Upper lobe of right lung (tissue), 1 donor: ENCODE measurements around the gene DUSP5. TPM values are rescaled to one million over a fixed set of nuclear protein-coding genes. Genes with fewer than 3 reads are reported as not detected.

Experiments
- ATAC-seq: fragments of 200-7000 bp; cut with Tn5 transposase; one replicate; pipeline ENCODE4 v1.9.1; 2020; ENCODE audit warnings: mild to moderate bottlenecking, moderate library complexity
- DNase-seq: peaks from one replicate; pipeline ENCODE4 v3.0.0-alpha.2; 2020
- H3K27ac ChIP-seq: fragments of 200-600 bp; one replicate; pipeline ENCODE4 v1.8.0; 2022
- H3K27me3 ChIP-seq: fragments of 200-600 bp; one replicate; pipeline ENCODE4 v1.8.0; 2022; ENCODE audit warnings: mild to moderate bottlenecking
- H3K36me3 ChIP-seq: fragments of 200-600 bp; one replicate; pipeline ENCODE4 v1.8.0; 2022
- H3K4me1 ChIP-seq: fragments of 200-600 bp; one replicate; pipeline ENCODE4 v1.8.0; 2022
- H3K4me3 ChIP-seq: fragments of 200-600 bp; one replicate; pipeline ENCODE4 v1.8.0; 2022; ENCODE audit warnings: mild to moderate bottlenecking
- H3K9me3 ChIP-seq: fragments of 200-600 bp; one replicate; pipeline ENCODE4 v1.8.0; 2022
- intact Hi-C: fragments of 100-400 bp; cut with DNase I; formaldehyde crosslinking; loops from one replicate; pipeline ENCODE4 v1.11.0; 2022
- long read RNA-seq: library from polyadenylated mRNA; unstranded; transcript quantifications from one replicate; pipeline ENCODE4 v2.0.0, GENCODE V29; 2021
- total RNA-seq: library from RNA; stranded (reverse); fragmentation: NEBNext Ultra II Directional; extraction: Animal tissue kit (Norgen Biotek cat#: 25700); gene quantifications from one replicate; pipeline ENCODE4 v1.2.1, GENCODE V29; 2021
- TF ChIP-seq, protein P1 (sequence below): fragments of 200-600 bp; IDR thresholded peaks from one replicate; pipeline ENCODE4 v1.8.0; 2022; ENCODE audit warnings: antibody characterized with exemption
- donor health status: DM: no; HTN: yes; CAD: no; lungs with severe emphysema.

The DUSP5 gene
- total RNA-seq: 24.0 TPM
- long read RNA-seq, transcript DUSP5-201 (4 exons, 2,557 nt): major isoform, 52 of 56 reads
- long read RNA-seq, partial matches to known transcripts: 2 of 56 reads
- long read RNA-seq, other reads (novel, unspliced or antisense): 2 of 56 reads

DNA sequence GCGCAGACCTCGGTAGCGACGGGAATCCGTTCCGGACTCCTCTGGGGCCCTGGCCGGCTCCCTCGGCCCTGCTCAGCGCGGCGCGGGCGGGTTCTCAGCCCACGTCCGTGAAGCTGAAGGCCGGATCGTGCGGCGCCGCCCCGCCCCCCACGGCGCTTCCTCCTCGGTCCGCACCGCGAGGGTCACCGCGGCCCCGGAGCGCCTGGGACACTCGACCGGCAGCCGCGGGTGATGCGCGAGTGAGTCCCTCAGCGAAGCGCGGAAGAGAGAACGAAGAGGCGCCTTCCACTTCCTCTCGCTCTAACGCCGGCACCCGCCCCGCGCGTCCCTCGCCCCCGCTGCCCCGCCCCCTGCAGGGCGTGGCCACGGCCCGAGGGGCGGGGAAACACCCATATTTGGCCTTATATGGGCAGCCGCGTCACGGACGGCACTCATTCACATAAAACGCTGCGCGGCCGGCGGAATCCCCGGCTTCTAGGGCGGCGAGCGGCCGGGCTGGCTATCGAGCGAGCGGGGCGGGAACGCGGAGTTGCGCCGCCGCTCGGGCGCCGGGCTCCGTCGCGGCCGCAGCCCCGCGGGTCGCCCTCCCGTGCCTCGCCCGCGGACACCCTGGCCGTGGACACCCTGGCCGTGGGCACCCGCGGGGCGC lies at the start of gene DUSP5:
DUSP5 (plus strand) TSS at position 470 of the 649 bp plus-strand sequence. CDS start 215 bp downstream, outside the sequence.
- Histone ChIP-seq H3K36me3 (no peaks in the 10 kb centered on the region), H3K27me3 (no peaks in the 10 kb centered on the region), H3K4me3 (peak within 1 kb of the TSS; percentile 88), H3K4me1 (peaks cover 52% of the 10 kb centered on the region), H3K27ac (peak within 1 kb of the TSS; percentile 86), H3K9me3 (no peaks in the 10 kb centered on the region)
- peak; percentile 95 for ATAC-seq
- intact Hi-C loops: no loop called here
- DNase-seq: peak; percentile 96
- TF ChIP-seq, protein P1, sequence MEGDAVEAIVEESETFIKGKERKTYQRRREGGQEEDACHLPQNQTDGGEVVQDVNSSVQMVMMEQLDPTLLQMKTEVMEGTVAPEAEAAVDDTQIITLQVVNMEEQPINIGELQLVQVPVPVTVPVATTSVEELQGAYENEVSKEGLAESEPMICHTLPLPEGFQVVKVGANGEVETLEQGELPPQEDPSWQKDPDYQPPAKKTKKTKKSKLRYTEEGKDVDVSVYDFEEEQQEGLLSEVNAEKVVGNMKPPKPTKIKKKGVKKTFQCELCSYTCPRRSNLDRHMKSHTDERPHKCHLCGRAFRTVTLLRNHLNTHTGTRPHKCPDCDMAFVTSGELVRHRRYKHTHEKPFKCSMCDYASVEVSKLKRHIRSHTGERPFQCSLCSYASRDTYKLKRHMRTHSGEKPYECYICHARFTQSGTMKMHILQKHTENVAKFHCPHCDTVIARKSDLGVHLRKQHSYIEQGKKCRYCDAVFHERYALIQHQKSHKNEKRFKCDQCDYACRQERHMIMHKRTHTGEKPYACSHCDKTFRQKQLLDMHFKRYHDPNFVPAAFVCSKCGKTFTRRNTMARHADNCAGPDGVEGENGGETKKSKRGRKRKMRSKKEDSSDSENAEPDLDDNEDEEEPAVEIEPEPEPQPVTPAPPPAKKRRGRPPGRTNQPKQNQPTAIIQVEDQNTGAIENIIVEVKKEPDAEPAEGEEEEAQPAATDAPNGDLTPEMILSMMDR: no peak

DNA sequence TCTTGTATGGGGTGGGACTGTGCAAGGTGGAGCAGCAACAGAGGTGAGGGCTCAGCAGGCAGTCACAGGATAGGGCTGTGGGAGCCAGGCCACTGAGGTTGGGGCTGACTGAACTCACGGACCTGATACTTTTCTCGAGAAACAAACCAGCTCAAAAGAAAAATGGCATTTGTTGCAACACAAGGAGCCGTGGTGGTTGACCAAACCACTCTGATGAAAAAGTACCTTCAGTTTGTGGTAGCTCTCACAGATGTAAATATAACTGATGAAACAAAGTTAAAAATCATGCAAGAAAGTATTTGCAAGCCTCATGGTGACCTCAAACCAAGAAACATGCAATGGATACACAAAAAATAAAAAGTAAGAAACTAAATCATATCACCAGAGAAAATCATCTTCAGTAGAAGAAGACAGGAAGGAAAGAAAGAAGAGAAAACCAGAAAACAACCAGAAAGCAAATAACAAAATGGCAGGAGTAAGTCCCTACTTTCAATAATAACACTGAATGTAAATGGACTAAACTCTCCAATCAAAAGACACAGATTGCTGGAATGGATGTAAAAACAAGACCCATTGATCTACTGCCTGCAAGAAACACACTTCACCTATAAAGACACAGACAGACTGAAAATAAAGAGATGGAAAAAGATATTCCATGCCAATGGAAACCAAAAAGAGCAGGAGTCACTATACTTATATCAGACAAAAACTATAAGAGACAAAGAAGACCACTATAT lies 48.9 kb upstream of the DUSP5 start:
- H3K9me3 ChIP-seq: no peaks in the 10 kb centered on the region
- intact Hi-C loops: no loop called here
- TF ChIP-seq, protein P1: no peak
- H3K4me3 ChIP-seq: no peak overlapping the region
- peaks cover 9% of the 10 kb centered on the region for H3K4me1 ChIP-seq
- ATAC-seq (no peak), DNase-seq (no peak)
- no peaks in the 10 kb centered on the region for H3K27me3 ChIP-seq
- H3K36me3 ChIP-seq: no peaks in the 10 kb centered on the region
- H3K27ac ChIP-seq: no peak overlapping the region

GRCh38 chr10:110455446-110455845 lies 42.3 kb upstream of the DUSP5 start:
- H3K27me3 ChIP-seq: no peaks in the 10 kb centered on the region
- DNase-seq (no peak), ATAC-seq (no peak)
- TF ChIP-seq, protein P1: no peak
- no peaks in the 10 kb centered on the region for H3K9me3 ChIP-seq
- no peaks in the 10 kb centered on the region for H3K36me3 ChIP-seq
- no peak overlapping the region for H3K4me3 ChIP-seq
- intact Hi-C loops: no loop called here
- peaks cover 14% of the 10 kb centered on the region for H3K4me1 ChIP-seq
- H3K27ac ChIP-seq: no peak overlapping the region

DNA sequence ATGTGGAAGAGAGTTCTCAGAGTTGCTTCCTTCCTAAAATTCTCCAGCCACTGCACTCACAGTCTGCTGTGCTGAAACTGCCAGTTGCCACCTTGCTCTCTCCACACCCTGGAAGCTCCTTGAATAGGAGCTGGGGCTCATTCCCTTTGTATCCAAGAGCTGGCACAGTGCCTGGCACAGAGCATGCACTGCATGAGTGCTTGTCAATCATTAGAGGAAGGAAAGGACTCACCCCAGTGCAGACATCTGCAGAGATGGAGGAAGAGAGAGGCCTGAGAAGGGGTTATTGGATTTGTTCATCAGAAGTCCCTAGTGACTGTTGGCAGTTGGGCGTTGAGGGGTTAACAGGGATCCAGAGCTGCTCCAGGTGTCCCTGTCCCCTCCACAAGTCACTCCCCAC lies 41.7 kb upstream of the DUSP5 start:
- Histone ChIP-seq H3K27me3 (no peaks in the 10 kb centered on the region), H3K4me3 (no peak overlapping the region), H3K9me3 (no peaks in the 10 kb centered on the region), H3K4me1 (peaks cover 14% of the 10 kb centered on the region), H3K27ac (no peak overlapping the region), H3K36me3 (no peaks in the 10 kb centered on the region)
- DNase-seq: no peak
- TF ChIP-seq, protein P1: no peak
- intact Hi-C loops: no loop called here
- no peak for ATAC-seq

DNA sequence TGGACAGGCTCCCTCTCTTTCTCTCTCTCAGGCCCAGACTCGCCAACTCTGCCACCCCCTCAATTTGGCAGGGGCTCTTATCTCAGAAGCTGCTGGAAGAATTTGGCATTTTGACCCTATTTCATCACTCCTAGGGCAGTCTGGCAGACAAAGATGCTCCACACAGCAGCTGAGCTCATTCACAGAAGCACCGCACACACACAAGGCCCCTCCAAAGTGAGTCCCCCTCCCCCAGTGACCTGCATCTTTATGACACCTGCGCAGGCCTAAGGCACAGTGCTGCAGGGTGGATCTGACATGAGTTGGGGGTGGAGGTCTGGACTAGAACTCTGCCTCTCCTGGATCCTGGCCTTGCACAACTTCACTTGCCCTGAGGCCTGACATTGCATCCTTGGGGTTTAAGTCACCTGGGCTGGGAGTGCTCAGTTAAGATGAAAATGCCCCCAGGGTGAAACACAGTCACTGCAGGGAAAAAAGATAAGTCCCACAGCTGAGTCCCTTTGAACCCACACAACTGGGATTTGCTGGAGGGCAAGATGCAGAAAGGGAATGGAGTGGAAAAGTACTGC lies 41.1 kb upstream of the DUSP5 start:
- intact Hi-C loops: no loop called here
- TF ChIP-seq, protein P1: no peak
- DNase-seq (no peak), ATAC-seq (no peak)
- H3K27me3 ChIP-seq: no peaks in the 10 kb centered on the region
- no peak overlapping the region for H3K27ac ChIP-seq
- no peaks in the 10 kb centered on the region for H3K36me3 ChIP-seq
- peaks cover 14% of the 10 kb centered on the region for H3K4me1 ChIP-seq
- no peak overlapping the region for H3K4me3 ChIP-seq
- no peaks in the 10 kb centered on the region for H3K9me3 ChIP-seq
